CD4-positive, alpha-beta T cell treated with Interleukin-6 at 100 ng/mL for 8 hours (primary cell): Measurements from ENCODE around the gene RNF151.
"Not testable (repeated sequence)": the region's sequence is repeated elsewhere in the genome, so short reads cannot be mapped to it uniquely, and the experiment has no call there.

Experiments
- DNase-seq: peaks from one replicate; pipeline ENCODE4 v3.0.0-alpha.2; 2020; ENCODE audit warnings: mixed read lengths, low spot score

RNF151 gene

DNA sequence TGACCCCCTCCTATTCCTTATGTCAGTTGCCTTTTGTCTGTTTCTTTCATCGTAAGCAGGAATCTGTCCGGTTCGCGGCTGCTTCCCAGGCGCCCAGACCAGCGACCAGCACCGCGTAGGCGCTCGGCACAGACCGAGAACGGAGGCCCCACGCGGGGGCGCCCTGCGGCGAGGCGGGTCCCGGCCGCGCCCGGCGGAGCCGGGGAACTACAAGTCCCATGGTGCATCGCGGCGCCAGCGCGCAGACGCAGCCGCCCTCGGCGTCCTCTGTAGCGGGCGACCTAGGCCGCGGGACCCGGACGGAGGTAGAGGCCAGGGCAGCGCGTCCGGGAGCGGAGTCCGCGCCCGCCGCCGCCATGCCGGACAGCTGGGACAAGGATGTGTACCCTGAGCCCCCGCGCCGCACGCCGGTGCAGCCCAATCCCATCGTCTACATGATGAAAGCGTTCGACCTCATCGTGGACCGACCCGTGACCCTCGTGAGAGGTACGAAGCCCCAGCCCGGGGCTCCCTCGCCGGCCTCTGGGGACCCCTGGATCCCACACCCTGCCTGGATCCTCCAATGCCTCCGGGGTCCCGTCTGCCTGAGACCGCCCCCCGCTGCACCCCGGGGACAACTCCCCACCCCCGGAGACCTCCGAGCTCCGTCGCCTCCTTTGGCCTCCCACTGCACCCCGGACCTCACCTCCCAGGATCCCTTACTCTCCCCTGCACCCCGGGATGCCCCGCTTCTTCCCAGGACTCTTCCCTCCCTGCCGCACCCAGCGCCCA is 7.2 kb upstream of the RNF151 start, which contains the start of gene NDUFB10:
TSS of gene NDUFB10 (plus strand) at position 270 of the 771 bp plus-strand sequence. CDS start at position 357, 87 bp downstream.
- peak; percentile 87 for DNase-seq

DNA sequence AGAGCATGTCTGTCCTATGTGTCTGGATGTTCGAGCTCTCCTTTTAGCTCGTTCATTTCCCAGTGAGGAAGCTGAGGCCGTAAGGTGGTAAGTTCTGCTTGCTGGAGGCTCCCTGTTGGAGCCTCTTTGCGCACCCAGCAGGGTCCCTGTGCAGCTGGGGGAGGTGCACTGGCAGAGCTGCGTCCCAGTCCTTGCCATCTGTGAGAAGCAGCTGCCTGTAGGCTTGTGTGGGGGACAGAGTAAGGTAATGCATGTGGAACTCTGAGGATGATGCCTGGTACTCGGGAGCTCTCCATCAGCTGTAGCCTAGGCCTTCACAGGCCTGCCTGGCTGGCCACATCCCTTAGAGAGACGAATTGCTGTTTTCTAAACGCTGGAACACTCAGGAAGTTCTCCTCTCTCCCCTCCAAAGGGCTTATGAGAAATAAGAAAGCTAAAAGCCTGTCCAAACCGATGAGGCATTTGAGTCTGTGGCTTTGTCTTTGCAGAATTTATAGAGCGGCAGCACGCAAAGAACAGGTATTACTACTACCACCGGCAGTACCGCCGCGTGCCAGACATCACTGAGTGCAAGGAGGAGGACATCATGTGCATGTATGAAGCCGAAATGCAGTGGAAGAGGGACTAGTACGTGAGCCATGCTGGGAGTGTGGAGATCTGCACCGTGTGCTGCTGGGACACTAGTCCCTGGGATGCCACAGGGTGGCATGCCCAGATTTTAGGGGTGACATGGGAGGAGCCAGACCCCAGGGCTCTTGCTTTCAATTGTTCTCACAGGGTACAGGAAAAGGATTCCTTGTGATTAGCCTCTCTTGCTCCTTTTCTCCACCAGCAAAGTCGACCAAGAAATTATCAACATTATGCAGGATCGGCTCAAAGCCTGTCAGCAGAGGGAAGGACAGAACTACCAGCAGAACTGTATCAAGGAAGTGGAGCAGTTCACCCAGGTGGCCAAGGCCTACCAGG is 5.7 kb upstream of the RNF151 start:
- DNase-seq, result no peak

DNA sequence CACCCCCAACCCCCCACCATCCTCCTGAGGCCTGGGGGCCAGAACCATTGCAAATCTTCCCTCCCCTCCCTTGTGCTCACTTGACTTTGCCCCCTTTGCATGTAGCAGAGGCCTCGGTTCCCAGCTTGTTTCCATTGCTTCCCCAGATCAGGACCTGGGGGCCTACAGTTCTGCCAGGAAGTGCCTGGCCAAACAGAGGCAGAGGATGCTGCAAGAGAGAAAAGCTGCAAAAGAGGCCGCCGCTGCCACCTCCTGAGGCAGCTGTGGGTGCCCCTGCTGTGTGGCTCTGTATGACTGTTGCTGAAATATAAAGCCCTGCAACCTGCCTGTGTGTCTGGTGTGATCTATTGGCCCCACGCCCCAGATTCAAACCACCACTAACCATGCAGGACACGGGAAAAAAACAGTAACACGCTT is 5.0 kb upstream of the RNF151 start:
- DNase-seq, result no peak

DNA sequence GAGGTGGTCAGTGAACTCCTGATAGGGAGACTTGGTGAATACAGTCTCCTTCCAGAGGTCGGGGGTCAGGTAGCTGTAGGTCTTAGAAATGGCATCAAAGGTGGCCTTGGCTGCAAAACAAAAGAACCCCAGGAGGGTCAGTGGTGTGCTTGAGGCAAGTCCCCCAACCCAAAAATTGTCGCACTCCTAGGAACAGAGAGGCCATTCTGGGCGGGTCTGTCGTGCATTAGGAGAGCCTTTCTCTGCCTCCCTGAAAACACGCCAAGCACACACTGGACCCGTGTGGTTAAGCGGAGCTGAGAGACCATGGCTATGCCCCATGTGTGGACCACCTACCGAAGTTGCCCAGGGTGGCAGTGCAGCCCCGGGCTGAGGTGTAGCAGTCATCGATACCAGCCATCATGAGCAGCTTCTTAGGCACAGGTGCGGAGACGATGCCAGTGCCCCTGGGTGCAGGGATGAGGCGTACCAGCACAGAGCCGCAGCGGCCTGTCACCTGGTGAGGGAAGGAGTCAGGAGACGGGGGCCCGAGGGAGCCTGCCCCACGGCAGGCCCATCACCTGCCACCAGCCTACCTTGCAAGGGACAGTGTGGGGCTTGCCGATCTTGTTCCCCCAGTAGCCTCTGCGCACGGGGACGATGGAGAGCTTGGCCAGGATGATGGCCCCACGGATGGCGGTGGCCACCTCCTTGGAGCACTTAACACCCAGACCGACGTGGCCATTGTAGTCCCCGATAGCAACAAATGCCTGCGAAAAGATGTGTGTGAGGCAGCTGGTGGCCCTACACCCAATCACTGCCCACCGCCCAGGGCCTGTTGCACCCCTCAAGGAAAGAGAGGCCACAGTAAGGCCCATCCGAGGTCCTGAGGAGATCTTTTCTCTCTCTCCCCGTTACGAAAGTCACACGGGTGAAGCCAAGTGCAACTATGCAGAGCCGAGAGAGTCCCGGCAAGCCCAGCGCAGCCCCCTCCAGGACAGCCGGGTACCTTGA is 4.2 kb upstream of the RNF151 start:
- DNase-seq, result not testable (repeated sequence)

DNA sequence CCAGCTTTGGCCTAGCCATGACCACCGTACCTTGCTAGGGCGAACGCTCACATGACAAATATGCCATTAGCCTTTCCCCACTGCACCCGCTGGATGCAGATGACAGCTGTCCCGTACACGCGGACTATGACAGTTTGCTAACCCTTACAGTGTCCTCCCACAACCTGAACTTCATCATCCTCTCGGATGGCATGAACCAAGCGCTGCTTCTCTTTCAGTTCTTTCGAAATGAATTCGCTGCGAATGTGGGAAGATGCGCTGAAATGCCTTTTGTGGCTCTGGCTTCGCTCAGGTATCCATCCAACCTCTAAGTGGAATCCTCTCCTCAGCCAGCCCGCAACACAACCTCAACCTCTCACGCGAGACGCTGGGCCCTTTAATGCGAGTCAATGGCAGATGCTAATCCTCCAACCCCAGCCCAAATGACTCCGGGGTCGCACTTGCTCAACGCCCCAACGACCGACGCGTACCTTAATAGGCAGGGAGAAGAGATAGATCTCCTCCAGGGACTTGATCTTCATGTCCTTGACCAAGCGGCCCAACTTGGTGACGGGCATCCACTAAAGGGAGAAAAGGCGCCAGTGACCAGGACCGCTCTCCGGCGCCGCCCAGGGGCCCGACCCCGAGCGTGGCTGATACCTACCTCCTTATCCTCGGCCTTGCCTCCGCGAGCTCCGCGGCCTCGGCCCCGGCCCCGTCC is 2.7 kb upstream of the RNF151 start:
- DNase-seq, result no peak

DNA sequence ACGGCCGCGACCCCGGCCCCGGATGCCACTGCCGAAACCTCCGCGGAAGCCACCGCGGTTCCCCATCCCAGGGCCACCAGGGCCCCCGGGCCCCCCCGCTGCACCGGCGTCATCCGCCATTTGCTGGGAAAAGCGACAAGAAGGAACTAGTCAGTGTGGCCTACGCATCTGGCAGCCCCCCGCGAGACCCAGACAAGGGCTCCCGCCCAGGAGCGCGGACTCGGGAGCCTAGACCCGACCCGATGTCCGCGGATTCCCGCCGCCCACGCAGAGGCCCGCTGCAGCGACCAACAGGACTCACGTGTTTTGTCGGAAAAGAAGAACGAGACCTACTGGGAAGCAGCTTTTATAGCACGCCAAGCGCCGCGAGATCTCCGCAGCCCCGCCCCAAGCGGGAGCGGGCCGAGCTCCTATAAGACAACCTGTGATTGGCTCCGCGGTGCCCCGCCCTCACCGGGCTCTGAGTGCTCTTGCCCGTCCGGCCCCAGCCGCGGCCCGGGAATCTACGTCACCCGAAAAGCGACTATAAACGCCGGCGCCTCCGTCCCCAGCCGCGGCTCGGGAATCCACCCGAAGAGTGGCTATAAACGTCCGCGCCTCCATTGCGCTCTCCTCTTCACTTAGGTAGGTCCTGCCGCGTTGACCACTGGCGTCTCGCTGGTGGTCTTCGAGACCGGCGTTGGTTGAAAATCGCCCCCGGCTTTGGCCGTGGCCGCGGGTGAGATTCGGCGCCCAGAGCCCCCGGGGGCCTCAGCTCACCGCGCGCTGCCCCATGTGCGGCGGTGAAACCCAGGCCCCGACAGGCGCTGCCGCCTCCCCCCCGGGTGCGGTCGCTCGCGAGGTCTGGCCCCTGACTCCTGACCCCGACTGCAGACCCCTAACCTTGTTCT is 1.9 kb upstream of the RNF151 start, which contains the start of gene RPS2:
TSS of gene RPS2 (minus strand) at position 321 of the 890 bp plus-strand sequence. CDS start at position 120, 201 bp downstream.
- DNase-seq, result peak; percentile 97

DNA sequence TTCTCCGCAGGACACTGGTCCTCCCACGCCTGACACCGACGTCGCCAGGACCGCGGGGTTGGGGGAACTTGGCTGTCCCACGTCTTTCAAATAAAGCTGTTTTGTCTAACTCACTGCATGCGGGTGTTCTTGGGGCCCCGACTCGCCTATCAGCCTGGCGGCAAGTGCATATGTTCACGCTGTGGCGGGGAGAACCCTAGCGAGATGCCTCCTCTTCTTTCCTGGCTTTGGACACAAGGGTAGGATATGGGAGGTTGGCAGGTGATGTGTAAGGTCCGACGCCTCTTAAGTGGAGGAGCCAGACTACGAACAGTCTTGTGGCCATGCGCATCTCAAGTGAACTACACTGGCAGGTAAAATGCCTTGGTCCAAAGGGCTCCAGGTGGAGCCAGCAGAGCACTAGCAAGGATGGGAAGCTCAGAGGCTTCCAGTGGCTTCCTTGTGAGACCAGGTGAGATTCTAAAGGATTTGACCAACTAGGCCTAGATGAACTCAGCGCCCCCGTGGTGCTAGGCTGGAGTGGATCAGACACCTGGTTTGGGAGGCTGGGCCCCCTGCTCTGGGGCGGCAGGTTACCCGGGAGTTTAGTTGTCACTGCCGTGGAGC is 1.2 kb upstream of the RNF151 start:
- no peak for DNase-seq

DNA sequence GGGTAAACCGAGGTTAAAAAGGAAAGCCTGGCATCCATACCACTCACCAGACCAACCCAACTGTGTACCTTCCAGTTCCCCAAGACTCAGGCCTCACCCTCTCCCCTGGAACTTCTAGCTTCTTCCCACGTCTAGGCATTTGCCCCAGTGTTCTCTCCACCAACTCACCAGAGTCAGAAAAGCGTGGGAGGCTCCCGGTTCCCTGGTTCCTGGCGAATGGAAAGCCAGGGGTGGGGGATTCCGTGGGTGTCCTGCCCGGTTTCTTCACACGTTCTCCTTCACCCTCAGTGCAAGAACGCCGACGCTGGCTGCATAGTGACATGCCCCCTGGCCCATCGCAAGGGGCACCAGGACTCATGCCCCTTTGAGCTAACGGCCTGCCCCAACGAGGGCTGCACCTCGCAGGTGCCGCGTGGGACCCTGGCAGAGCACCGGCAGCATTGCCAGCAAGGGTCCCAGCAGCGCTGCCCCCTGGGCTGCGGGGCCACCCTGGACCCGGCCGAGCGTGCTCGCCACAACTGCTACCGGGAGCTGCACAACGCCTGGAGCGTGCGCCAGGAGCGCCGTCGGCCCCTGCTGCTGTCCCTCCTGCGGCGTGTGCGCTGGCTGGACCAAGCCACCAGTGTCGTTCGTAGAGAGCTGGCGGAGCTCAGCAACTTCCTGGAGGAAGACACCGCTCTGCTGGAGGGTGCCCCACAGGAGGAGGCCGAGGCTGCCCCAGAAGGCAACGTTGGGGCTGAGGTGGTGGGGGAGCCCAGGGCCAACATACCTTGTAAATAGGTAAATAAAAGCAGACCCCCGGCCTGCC is 1.7 kb downstream of the RNF151 start:
- no peak for DNase-seq

DNA sequence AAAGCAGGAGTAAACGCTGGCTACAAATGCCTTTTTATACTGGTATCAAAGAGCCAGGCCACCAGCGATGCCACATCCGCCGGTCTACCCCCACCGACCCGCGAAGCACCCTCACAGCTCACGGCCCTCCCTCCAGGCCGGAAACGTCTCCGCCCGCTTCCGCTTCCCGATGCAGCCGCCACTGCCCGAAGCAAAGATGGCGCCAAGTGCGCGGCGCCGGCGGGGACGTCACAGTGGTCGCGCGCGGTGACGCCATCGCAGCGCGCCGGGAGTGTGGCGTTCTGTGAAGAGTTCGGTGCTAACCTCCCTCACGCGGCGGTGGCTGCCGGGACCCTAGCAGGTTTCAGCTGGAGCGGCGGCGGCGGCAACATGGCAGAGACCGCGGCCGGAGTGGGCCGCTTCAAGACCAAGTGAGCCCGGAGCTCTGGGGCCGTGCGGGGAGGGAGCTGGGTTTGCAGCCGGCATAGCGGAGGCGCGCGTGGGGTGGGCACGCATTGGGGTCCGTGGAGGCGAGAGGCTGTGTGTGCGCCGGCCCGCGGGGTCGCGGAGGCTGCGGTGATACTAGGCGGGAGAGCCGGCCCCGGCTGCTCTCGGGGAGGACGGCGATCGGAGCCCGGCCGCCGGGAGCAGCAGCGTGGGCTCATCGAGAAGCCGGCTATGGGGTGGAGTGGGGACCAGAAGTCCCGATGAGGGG is 5.3 kb downstream of the RNF151 start, which contains the start of gene TBL3:
TSS of gene TBL3 (plus strand) at position 258 of the 694 bp plus-strand sequence. CDS start at position 370, 112 bp downstream.
- peak; percentile 96 for DNase-seq

DNA sequence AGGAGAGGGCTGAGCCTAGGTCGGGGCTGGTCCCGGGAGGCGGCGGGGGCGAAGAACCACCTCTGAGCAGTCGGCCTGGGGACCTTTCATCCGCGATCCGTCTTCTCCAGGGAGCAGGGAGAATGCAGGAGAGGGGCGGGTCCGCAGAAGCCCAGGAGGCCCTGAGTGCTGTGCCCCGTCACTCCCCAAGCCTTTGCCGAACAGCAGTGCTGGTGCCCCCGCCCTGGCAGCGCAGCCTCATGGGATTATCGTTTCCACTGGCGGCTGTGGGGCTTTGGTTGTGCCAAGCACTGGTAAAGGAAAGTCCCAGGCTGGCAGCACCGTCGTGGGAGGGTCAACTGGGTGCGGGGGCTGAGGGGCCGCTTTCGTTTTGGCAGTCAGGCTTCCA is 5.8 kb downstream of the RNF151 start:
- DNase-seq, result no peak

DNA sequence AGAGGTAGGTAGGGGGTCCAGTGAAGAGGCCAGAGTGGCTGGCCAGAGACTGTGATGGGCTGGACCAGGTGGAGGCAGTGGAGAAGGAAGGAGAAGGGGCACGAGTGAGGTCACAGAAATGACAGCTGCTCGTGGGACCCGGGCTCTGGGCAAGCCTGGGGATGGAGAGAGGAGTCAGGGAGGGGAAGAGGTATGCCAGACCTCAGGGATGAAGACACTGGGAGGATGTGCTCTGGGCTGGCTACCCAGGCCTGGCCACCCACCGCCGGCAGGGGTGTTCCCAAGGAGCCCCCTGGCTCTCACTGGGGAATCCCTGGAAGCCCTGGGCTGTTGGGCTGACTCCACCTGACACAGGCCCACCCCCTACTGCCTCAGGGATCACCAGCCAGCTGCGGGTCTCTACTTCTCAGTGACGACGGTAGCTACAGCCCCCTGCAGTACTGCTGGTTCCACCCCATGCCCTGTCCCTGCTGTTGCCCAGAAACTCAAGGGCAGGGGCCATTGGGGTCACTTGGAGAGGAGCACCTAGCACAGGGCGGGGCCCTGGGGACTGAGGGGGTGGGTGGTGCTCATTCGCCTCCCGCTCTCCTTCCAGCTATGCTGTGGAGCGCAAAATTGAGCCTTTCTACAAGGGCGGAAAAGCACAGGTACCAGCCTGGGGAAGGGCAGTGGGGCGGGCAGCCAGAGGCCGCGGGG is 7.0 kb downstream of the RNF151 start:
- DNase-seq, result no peak

DNA sequence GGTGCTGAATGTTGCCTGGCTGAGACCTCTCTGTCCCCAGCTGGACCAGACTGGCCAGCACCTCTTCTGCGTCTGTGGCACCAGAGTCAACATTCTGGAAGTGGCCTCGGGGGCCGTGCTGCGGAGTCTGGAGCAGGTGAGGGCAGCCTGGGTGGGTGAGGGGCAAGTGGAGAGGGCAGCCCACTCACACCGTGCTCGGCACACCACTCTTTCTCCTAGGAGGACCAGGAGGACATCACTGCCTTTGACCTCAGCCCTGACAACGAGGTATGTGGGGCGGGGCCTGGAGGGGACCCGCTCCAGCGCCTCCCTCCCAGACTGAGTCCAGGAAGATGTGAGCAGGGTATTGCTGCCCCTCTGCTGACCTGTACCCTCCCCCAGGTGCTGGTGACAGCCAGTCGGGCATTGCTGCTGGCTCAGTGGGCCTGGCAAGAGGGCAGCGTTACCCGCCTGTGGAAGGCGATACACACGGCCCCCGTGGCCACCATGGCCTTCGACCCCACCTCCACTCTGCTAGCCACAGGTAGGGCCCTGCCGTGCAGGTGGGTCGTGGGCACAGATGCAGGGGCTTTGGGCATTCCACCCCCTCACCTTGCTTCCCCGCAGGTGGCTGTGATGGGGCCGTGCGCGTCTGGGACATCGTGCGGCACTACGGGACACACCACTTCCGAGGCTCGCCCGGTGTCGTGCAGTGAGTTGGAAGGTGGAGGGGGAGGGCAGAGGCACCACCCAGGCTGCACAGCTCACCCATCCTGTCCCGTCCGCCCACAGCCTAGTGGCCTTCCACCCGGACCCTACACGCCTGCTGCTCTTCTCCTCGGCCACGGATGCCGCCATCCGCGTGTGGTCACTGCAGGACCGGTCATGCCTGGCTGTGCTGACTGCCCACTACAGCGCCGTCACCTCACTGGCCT is 7.8 kb downstream of the RNF151 start:
- no peak for DNase-seq

DNA sequence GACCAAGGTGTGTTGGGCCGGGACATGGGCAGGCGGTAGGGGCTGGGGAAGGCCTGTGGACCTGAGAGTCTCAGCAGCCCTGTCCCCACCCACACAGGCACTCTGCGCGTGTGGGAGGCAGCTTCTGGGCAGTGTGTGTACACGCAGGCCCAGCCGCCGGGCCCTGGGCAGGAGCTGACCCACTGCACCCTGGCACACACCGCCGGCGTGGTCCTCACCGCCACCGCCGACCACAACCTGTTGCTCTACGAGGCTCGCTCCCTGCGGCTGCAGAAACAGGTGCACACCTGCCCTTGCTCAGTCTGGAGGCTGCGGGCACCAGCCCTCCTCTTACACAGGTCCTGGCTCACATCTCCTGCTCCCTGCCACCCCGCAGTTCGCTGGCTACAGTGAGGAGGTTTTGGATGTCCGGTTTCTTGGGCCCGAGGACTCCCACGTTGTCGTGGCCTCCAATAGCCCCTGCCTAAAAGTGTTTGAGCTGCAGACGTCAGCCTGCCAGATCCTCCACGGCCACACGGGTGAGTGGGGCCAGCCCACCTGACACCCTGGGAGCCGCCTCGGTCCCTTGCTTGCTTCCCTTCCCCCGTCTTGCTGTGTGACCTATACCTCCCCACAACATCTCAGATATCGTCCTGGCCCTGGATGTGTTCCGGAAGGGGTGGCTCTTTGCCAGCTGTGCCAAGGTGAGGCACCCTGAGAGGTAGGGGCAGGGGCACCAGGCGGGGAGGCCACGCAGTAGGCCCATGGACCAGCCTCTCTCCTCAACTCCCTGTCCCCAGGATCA is 9.0 kb downstream of the RNF151 start:
- DNase-seq, result no peak

DNA sequence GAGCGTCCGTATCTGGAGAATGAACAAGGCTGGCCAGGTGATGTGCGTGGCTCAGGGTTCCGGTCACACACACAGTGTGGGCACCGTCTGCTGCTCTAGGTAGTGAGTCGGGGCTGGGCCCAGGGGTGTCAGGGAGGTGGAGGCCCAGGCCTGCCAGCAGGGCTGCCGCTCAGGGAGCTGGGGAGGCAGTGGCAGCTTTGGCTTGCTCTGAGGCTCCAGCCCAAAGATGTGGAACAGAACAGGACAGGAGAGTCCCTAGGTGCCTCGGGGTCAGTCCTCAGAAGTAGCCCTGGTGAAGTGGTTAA is 9.5 kb downstream of the RNF151 start:
- no peak for DNase-seq
